Measurements from ENCODE around the gene MBNL2.

The MBNL2 gene

GRCh38 chr13:97250560-97250959 is 28.4 kb downstream of the MBNL2 start:
- FAIRE-seq (no peak), DNase-seq (ENCODE audit: low spot score) (no peak)

GRCh38 chr13:97252735-97253134 is 30.6 kb downstream of the MBNL2 start:
- no peak for FAIRE-seq
- no peak for DNase-seq (ENCODE audit: low spot score)

- no peak for DNase-seq (ENCODE audit: low spot score)
- FAIRE-seq, result no peak
Measured at GRCh38 chr13:97253581-97254293, 31.6 kb downstream of the MBNL2 start.

GRCh38 chr13:97254816-97255215 is 32.7 kb downstream of the MBNL2 start:
- peak; percentile 91 for DNase-seq (ENCODE audit: low spot score)
- FAIRE-seq, result peak; percentile 95

- peak; percentile 44 for DNase-seq (ENCODE audit: low spot score)
- peak; percentile 20 for FAIRE-seq
Measured at GRCh38 chr13:97255515-97256021, 33.4 kb downstream of the MBNL2 start.

GRCh38 chr13:97256343-97256783 is 34.2 kb downstream of the MBNL2 start:
- DNase-seq (ENCODE audit: low spot score) (peak; percentile 98), FAIRE-seq (peak; percentile 93)

GRCh38 chr13:97257228-97257755 is 35.2 kb downstream of the MBNL2 start:
- DNase-seq (ENCODE audit: low spot score) (no peak), FAIRE-seq (no peak)

GRCh38 chr13:97257800-97258799 is 36.0 kb downstream of the MBNL2 start:
- FAIRE-seq (peak; percentile 88), DNase-seq (ENCODE audit: low spot score) (peak; percentile 92)

- FAIRE-seq (no peak), DNase-seq (ENCODE audit: low spot score) (peak; percentile 24)
Measured at GRCh38 chr13:97258801-97259200, 36.7 kb downstream of the MBNL2 start.

GRCh38 chr13:97259410-97259797 is 37.3 kb downstream of the MBNL2 start:
- no peak for DNase-seq (ENCODE audit: low spot score)
- FAIRE-seq, result no peak

- peak; percentile 69 for FAIRE-seq
- DNase-seq (ENCODE audit: low spot score), result peak; percentile 88
Measured at GRCh38 chr13:97259798-97260714, 37.9 kb downstream of the MBNL2 start.

GRCh38 chr13:97261254-97262005 is 39.3 kb downstream of the MBNL2 start:
- DNase-seq (ENCODE audit: low spot score) (no peak), FAIRE-seq (no peak)

- DNase-seq (ENCODE audit: low spot score) (no peak), FAIRE-seq (no peak)
Measured at GRCh38 chr13:97262058-97262457, 39.9 kb downstream of the MBNL2 start.

GRCh38 chr13:97263160-97263559 is 41.0 kb downstream of the MBNL2 start:
- FAIRE-seq (no peak), DNase-seq (ENCODE audit: low spot score) (no peak)

GRCh38 chr13:97264663-97265062 is 42.5 kb downstream of the MBNL2 start:
- no peak for DNase-seq (ENCODE audit: low spot score)
- FAIRE-seq, result no peak

- DNase-seq (ENCODE audit: low spot score), result no peak
- no peak for FAIRE-seq
Measured at GRCh38 chr13:97266332-97266731, 44.2 kb downstream of the MBNL2 start.

GRCh38 chr13:97266772-97267417 is 44.8 kb downstream of the MBNL2 start:
- no peak for DNase-seq (ENCODE audit: low spot score)
- no peak for FAIRE-seq

- DNase-seq (ENCODE audit: low spot score) (no peak), FAIRE-seq (no peak)
Measured at GRCh38 chr13:97267418-97268059, 45.4 kb downstream of the MBNL2 start.

GRCh38 chr13:97268772-97269171 is 46.6 kb downstream of the MBNL2 start:
- FAIRE-seq, result no peak
- DNase-seq (ENCODE audit: low spot score), result no peak
